ENCODE data around the gene SYCE1L.
A peak's percentile ranks its signal among the peaks of the same experiment; 100 is the strongest.

Gene SYCE1L

GRCh38 chr16:77190478-77191258, 8.5 kb upstream of the SYCE1L start, which contains the start of gene MON1B:
MON1B (plus strand) TSS chr16:77191190; CDS start chr16:77191486, 296 bp downstream.
- TF ChIP-seq, protein P1, sequence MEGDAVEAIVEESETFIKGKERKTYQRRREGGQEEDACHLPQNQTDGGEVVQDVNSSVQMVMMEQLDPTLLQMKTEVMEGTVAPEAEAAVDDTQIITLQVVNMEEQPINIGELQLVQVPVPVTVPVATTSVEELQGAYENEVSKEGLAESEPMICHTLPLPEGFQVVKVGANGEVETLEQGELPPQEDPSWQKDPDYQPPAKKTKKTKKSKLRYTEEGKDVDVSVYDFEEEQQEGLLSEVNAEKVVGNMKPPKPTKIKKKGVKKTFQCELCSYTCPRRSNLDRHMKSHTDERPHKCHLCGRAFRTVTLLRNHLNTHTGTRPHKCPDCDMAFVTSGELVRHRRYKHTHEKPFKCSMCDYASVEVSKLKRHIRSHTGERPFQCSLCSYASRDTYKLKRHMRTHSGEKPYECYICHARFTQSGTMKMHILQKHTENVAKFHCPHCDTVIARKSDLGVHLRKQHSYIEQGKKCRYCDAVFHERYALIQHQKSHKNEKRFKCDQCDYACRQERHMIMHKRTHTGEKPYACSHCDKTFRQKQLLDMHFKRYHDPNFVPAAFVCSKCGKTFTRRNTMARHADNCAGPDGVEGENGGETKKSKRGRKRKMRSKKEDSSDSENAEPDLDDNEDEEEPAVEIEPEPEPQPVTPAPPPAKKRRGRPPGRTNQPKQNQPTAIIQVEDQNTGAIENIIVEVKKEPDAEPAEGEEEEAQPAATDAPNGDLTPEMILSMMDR (IDR thresholded peaks at IDR 0.05; ENCODE audit: low read depth, low read length): no peak

DNA sequence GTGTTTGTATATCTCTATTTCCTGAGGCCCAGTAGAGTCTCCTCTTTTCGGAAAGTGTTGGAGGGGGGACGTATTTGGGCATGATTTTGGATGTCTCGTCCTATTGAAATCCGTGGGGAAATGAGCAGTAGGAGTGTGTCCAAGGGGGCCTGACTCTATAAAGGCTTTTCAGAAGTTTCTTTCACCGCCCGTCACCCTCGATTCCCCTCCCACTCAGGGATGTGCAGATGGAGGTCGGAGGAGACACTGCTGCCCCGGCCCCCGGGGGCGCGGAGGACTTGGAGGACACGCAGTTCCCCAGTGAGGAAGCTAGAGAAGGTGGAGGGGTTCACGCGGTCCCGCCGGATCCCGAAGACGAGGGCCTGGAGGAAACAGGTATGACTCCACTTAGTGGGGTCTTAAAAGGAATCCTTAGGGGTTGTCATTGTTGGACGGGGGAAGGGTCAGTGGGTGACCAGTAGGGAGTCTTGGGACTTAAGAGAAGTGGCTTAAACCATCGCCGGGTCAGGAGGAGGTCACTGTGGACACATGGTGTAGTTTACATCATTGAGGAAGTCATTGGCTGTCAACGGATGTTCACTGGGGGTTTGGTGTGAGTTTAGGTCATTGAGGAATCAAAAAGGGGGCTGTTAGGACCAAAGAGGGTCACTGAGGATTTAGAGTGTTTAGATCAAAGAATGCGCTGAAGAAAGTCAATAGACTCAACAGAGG, 7.8 kb upstream of the SYCE1L start:
- peak overlapping the region; percentile 98 for H3K4me3 ChIP-seq (ENCODE audit: low read depth, low read length)
- TF ChIP-seq, protein P1 (IDR thresholded peaks at IDR 0.05; ENCODE audit: low read depth, low read length): no peak

More at GRCh38 chr16:77190478-77191258, 8.5 kb upstream of the SYCE1L start, which contains the start of gene MON1B:
- peak within 1 kb of the TSS; percentile 98 for H3K4me3 ChIP-seq (ENCODE audit: low read depth, low read length)

DNA sequence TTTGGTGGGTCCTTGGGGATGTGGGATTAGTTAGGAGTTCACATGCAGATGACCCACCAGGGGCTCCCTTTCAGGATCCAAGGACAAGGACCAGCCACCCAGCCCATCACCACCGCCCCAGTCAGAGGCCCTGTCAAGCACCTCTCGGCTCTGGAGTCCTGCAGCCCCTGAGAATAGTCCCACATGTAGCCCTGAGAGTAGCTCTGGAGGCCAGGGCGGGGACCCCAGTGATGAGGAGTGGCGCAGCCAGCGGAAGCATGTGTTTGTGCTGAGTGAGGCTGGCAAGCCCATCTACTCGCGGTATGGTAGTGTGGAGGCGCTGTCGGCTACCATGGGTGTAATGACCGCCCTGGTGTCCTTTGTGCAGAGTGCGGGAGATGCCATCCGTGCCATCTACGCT, 5.8 kb upstream of the SYCE1L start:
- TF ChIP-seq, protein P1 (IDR thresholded peaks at IDR 0.05; ENCODE audit: low read depth, low read length): no peak

DNA sequence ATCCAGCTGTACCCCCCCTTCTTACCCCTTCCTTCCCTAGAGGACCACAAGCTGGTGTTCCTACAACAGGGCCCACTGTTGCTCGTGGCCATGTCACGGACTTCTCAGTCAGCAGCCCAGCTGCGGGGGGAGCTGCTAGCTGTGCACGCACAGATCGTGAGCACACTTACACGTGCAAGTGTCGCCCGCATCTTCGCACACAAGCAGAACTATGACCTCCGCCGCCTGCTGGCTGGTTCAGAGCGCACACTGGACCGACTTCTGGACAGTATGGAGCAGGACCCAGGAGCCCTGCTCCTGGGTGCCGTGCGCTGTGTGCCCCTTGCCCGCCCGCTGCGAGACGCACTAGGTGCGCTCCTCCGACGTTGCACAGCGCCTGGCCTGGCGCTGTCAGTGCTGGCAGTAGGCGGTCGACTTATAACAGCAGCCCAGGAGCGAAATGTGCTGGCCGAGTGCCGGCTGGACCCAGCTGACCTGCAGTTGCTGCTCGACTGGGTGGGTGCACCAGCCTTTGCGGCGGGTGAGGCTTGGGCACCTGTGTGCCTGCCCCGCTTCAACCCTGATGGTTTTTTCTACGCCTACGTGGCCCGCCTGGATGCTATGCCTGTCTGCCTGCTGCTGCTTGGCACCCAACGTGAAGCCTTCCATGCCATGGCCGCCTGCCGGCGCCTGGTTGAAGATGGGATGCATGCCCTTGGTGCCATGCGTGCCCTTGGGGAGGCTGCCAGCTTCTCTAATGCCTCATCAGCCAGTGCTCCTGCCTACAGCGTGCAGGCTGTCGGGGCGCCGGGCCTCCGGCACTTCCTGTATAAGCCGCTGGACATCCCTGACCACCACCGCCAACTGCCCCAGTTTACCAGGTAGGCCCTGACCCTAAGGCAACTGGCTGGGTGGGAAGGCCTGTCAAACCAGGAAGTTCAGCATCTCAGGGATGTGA, 4.6 kb upstream of the SYCE1L start:
- H3K4me3 ChIP-seq (ENCODE audit: low read depth, low read length): no peak overlapping the region
- TF ChIP-seq, protein P1 (IDR thresholded peaks at IDR 0.05; ENCODE audit: low read depth, low read length): no peak

More for the DNA sequence above, 5.8 kb upstream of the SYCE1L start:
- no peak overlapping the region for H3K4me3 ChIP-seq (ENCODE audit: low read depth, low read length)

GRCh38 chr16:77195411-77195810, 3.8 kb upstream of the SYCE1L start:
- TF ChIP-seq, protein P1 (IDR thresholded peaks at IDR 0.05; ENCODE audit: low read depth, low read length): no peak
- no peak overlapping the region for H3K4me3 ChIP-seq (ENCODE audit: low read depth, low read length)

GRCh38 chr16:77197747-77198146, 1.5 kb upstream of the SYCE1L start:
- TF ChIP-seq, protein P1 (IDR thresholded peaks at IDR 0.05; ENCODE audit: low read depth, low read length): no peak
- no peak overlapping the region for H3K4me3 ChIP-seq (ENCODE audit: low read depth, low read length)
